Parathyroid adenoma (tissue), 2 donors: ENCODE results near the gene NRXN3.

Experiments
- H2AFZ ChIP-seq: fragments of 300-600 bp; sonication (generic); one replicate; pipeline ENCODE4 v1.7.0; 2017; ENCODE audit warnings: antibody characterized with exemption, mild to moderate bottlenecking
- H3K27ac ChIP-seq: fragments of 300-600 bp; sonication (generic); one replicate; pipeline ENCODE4 v1.7.0; 2017
- H3K27me3 ChIP-seq: fragments of 300-600 bp; sonication (generic); one replicate; pipeline ENCODE4 v1.7.0; 2017; ENCODE audit warnings: low read length; ENCODE audit not compliant: control insufficient read depth, insufficient read depth
- H3K36me3 ChIP-seq: fragments of 300-600 bp; sonication (generic); one replicate; pipeline ENCODE4 v1.7.0; 2017; ENCODE audit warnings: low read length; ENCODE audit not compliant: control insufficient read depth, insufficient read depth
- H3K4me1 ChIP-seq: fragments of 300-600 bp; sonication (generic); one replicate; pipeline ENCODE4 v1.7.0; 2017; ENCODE audit warnings: control low read depth
- H3K4me2 ChIP-seq: fragments of 300-600 bp; sonication (generic); one replicate; pipeline ENCODE4 v1.7.0; 2017; ENCODE audit warnings: low read length
- H3K4me3 ChIP-seq: fragments of 300-600 bp; sonication (generic); one replicate; pipeline ENCODE4 v1.7.0; 2017; ENCODE audit warnings: low read depth, low read length
- H3K79me2 ChIP-seq: fragments of 300-600 bp; sonication (generic); one replicate; pipeline ENCODE4 v1.7.0; 2017; ENCODE audit warnings: control low read depth
- H3K9ac ChIP-seq: fragments of 300-600 bp; sonication (generic); one replicate; pipeline ENCODE4 v1.7.0; 2017; ENCODE audit warnings: mild to moderate bottlenecking
- H3K9me3 ChIP-seq: fragments of 300-600 bp; sonication (generic); one replicate; pipeline ENCODE4 v1.7.0; 2017; ENCODE audit warnings: low read length; ENCODE audit not compliant: control insufficient read depth
- TF ChIP-seq, protein P1 (sequence below): fragments of 300-600 bp; sonication (generic); IDR thresholded peaks from one replicate; pipeline ENCODE4 v1.7.0; 2017; ENCODE audit warnings: antibody characterized with exemption, mild to moderate bottlenecking
- donor health status: primary hyperparathyroidism.

Gene NRXN3

DNA sequence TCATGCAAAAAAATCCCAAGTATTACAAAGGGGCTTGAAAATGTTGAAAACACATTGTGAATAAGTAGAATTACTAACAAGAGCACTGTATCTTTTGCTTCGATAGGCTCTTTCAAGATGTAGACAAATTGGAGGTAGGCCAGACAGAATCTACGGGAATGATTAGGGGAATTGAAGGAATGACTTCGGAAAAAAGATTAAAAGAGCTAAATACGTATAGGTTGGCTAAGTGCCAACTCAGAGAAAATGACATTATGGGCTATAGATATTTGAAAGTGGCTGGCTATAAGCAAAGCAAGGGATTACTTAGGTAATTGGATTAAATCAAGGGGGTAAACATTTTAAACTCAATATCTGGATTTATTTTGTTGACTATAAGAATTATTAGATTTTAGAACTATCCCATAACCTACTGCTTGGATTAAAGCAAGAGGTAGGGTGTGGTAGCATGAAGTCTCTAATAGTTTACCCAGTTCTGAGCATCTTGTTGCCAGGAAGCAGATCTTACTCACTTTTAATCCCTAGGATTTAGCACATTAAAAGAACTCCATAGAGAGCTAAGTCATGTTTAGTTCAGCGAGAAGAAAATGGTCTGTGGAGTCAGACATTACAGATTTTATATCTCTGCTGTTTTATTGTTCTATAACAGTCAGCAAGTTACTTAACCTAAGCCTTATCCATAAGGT lies 1551.4 kb downstream of the NRXN3 start:
- H3K27ac ChIP-seq, result no peak overlapping the region
- no peak overlapping the region for H2AFZ ChIP-seq
- TF ChIP-seq, protein P1, sequence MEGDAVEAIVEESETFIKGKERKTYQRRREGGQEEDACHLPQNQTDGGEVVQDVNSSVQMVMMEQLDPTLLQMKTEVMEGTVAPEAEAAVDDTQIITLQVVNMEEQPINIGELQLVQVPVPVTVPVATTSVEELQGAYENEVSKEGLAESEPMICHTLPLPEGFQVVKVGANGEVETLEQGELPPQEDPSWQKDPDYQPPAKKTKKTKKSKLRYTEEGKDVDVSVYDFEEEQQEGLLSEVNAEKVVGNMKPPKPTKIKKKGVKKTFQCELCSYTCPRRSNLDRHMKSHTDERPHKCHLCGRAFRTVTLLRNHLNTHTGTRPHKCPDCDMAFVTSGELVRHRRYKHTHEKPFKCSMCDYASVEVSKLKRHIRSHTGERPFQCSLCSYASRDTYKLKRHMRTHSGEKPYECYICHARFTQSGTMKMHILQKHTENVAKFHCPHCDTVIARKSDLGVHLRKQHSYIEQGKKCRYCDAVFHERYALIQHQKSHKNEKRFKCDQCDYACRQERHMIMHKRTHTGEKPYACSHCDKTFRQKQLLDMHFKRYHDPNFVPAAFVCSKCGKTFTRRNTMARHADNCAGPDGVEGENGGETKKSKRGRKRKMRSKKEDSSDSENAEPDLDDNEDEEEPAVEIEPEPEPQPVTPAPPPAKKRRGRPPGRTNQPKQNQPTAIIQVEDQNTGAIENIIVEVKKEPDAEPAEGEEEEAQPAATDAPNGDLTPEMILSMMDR, result no peak
- H3K4me3 ChIP-seq, result no peak overlapping the region
- H3K4me2 ChIP-seq, result no peak overlapping the region
- H3K36me3 ChIP-seq, result no peaks in the 10 kb centered on the region
- H3K9ac ChIP-seq, result no peak overlapping the region
- H3K4me1 ChIP-seq, result peaks cover 4% of the 10 kb centered on the region
- no peaks in the 10 kb centered on the region for H3K27me3 ChIP-seq
- H3K9me3 ChIP-seq, result no peaks in the 10 kb centered on the region
- H3K79me2 ChIP-seq, result no peaks in the 10 kb centered on the region

DNA sequence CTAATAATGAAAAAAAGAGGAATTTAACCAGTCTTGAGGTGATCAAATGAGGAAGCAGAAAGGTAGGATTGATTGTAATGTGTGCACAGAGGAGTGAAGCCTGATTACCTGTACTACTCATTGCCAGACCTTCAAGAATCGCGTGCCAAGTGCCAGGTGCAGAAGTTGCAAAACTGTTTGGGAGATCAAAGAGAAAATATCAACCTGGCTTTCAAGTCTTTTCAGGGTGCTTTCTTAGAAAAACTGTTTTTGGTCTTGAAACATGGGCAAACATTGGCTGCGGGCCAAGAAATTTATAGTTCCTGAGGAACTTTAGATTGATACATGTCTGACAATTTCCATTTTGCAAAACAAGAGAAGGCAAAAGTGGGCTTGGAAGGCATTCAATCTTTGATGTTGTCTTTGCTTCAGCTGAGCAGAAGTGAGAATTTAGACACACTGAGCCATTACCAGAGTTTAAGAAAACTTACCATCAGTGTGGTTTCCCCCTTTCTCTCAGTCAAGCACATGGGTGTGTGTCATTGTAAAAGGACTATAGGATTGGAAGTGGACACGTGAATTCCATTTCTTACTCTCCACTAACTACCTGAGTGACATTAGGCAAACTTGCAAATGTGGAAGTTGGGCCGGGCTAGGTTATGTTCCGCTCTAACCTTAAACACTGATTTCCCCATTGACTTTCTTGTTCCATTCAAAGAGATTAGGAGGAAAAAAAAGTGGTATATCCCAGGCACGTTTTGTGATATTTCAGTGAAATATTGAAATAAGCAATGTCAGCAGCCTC lies 1555.0 kb downstream of the NRXN3 start:
- TF ChIP-seq, protein P1, result no peak
- no peak overlapping the region for H3K27ac ChIP-seq
- no peak overlapping the region for H3K9ac ChIP-seq
- no peaks in the 10 kb centered on the region for H3K27me3 ChIP-seq
- H3K36me3 ChIP-seq, result no peaks in the 10 kb centered on the region
- no peak overlapping the region for H3K4me2 ChIP-seq
- no peaks in the 10 kb centered on the region for H3K9me3 ChIP-seq
- peaks cover 4% of the 10 kb centered on the region for H3K4me1 ChIP-seq
- no peak overlapping the region for H2AFZ ChIP-seq
- H3K4me3 ChIP-seq, result no peak overlapping the region
- no peaks in the 10 kb centered on the region for H3K79me2 ChIP-seq

DNA sequence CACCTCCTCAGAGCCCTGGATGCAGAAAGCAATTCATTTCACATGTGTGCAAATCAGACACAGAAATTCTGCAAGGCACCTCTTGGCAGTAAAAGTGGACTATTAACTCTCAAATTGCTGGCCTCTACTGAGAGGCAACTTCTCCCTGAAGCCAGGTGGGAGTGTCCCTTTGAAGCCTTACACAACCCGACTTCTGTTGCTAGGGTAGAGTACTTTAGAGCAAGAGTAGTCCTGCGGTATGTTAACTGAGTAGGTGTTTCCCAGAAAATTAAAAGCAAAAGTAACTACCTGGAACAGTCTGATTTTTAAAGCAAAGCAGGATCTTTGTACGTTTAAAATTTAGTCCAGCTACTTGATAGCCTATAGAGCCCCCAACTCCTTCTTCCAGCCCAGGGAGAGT lies 1557.7 kb downstream of the NRXN3 start:
- Histone ChIP-seq H2AFZ (no peak overlapping the region), H3K4me2 (no peak overlapping the region), H3K79me2 (no peaks in the 10 kb centered on the region), H3K4me3 (no peak overlapping the region), H3K27ac (no peak overlapping the region), H3K9me3 (no peaks in the 10 kb centered on the region), H3K4me1 (peaks cover 7% of the 10 kb centered on the region), H3K27me3 (no peaks in the 10 kb centered on the region), H3K9ac (no peak overlapping the region), H3K36me3 (no peaks in the 10 kb centered on the region)
- TF ChIP-seq, protein P1, result no peak

DNA sequence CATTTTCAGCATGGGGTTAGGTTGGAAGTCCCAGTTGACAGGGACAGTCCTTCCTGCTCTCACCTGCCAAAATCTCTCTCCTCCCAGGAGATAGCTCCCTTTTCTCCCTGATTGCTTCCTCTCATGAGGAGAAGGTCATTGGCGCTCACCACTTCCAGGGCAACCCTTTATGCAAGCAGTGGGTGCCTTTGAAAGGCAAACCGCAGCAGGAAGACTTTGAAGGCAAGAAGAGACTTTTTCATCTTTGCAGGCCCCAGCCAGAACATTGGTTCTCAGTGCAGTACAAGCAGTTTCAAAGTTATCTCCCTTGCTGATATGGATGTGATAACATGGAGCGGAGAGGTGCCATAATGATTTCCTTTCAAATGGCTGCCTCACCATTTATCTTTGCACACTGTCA lies 1558.2 kb downstream of the NRXN3 start:
- Histone ChIP-seq H3K4me3 (no peak overlapping the region), H3K9me3 (no peaks in the 10 kb centered on the region), H3K4me2 (no peak overlapping the region), H3K36me3 (no peaks in the 10 kb centered on the region), H3K27ac (no peak overlapping the region), H3K27me3 (no peaks in the 10 kb centered on the region), H2AFZ (no peak overlapping the region), H3K9ac (no peak overlapping the region), H3K79me2 (no peaks in the 10 kb centered on the region), H3K4me1 (peaks cover 7% of the 10 kb centered on the region)
- TF ChIP-seq, protein P1, result no peak
